GM19023 (cell line): Measurements from ENCODE around the gene GATB.
"Not testable (repeated sequence)": the region's sequence is repeated elsewhere in the genome, so short reads cannot be mapped to it uniquely, and the experiment has no call there.

Experiments used
- ATAC-seq: cut with Tn5 transposase; IDR thresholded peaks from one replicate; pipeline ENCODE4 v1.9.1; 2021; ENCODE audit warnings: mild to moderate bottlenecking, moderate library complexity; ENCODE audit not compliant: unreplicated experiment

Gene GATB

GRCh38 chr4:151736852-151737251 lies 24.0 kb downstream of the GATB start:
- ATAC-seq = not testable (repeated sequence)

- ATAC-seq = no peak
Measured at GRCh38 chr4:151736361-151736760, 24.4 kb downstream of the GATB start.

GRCh38 chr4:151731670-151732069 lies 29.1 kb downstream of the GATB start:
- ATAC-seq = not testable (repeated sequence)

GRCh38 chr4:151729731-151730559 lies 30.9 kb downstream of the GATB start:
- no peak for ATAC-seq

DNA sequence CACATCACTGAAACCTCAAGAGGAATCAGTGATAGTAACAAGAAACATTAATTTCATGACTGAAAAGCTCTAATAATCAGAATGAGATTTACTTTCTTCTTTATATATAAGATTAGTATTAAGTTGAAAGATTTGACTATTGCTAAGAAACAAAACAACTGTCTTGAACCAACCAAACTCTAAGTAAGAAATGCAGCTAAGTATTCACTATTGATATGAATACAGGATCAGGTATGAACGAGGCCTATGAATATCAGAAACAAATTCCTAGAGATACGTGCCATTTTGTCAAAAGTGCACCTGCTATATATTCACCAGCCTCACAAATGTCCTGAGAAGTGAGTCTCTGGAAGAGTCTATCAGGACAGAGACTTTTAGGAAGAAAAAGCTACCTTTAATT lies 32.1 kb downstream of the GATB start:
- no peak for ATAC-seq

GRCh38 chr4:151728006-151728405 lies 32.8 kb downstream of the GATB start:
- no peak for ATAC-seq

GRCh38 chr4:151727365-151727764 lies 33.4 kb downstream of the GATB start:
- no peak for ATAC-seq

- no peak for ATAC-seq
Measured at GRCh38 chr4:151725087-151725486, 35.7 kb downstream of the GATB start.

DNA sequence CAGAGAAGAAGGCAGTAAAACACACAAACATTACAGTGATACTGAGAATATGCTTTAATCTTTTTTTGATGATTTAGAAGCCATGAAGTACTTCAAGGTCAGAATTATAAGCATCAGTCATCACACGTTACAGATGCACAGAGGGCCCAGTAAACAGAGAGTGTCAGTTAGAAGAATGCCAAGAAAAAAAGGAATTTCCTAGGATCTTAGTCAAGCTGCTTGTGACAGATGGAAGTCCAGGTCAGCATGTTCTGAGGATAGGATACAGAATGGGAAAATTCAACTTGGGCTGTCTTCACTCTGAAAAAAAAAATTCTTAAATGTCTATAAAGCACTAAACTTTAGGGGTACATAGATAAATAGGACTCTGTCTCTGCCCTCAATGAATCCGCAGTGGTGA lies 38.9 kb downstream of the GATB start:
- no peak for ATAC-seq

DNA sequence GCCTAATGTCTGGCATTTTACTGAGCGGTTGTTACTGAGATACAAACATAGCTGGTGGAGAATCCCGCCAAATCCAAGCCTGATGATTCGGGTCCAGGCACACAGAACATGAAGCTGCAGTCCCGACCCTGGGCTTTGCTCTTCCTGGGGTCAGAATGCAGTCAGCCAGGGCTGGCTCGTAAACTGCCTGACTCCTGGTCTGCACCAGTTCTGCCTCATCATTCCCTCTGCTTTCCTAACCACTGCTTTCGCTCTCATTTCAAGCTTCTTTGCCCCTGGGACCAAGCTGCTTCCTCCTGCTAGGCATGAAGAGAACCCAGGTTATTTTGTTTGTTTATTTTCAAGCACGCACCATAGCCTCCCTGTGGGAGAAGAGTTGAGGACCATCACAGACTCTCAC lies 39.3 kb downstream of the GATB start:
- no peak for ATAC-seq

DNA sequence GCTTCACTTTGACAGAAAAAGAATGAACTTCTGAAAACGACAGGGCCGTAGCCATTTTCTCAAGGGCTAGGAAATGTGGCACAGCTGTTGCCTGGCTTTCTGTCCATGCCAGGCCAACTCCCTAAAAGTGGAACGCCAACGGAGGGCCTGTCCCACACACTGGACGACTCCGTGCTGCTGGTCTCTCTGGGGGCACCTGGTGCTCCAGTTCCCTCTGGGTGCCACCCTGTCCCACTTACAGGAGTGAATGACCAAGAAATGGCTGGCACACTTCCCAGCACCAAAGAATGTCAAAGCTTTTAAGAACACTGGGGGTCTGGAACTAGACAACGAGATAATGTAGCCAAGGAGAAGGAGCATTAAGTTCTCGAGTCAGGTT lies 40.9 kb downstream of the GATB start:
- ATAC-seq = no peak

GRCh38 chr4:151718984-151719955 lies 41.5 kb downstream of the GATB start:
- no peak for ATAC-seq

- no peak for ATAC-seq
Measured at GRCh38 chr4:151717909-151718628, 42.7 kb downstream of the GATB start.

- no peak for ATAC-seq
Measured at GRCh38 chr4:151717314-151717713, 43.5 kb downstream of the GATB start.

DNA sequence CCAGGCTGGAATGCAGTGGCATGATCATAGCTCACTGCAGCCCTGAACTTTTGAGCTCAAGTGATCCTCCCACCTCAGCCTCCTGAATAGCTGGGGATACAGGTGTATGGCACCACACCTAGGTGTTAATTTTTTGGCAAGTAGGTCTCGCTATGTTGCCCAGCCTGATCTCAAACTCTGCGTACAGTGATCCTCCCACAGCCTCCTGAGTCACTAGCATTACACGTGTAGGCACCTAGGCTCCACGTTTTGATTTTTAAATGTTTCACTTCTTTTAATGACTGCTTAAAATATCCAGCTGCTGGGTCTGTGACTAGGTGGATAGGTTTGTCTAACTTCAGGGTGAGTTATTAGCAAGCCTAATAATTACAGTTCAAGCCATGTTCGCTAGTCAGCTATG lies 44.5 kb downstream of the GATB start:
- ATAC-seq = no peak

DNA sequence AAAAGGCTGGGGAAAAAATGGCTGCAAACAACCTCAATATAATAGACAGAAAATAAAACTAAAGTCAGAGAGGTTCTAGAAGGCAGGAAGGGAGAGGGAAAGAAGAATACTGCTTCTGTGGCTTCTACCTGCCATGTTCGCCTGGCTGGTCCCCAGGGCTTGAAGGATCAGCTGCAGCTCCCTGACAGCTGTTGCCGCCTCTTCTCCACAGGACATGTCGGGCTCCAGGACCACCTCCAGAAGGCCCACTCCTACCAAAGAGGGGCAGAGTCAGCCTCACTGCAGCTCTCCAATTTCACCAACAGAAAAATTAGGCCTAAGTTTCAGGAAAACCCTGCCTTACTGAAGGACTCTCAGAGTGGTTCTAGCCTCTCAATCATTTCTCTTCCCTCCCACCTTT lies 44.9 kb downstream of the GATB start:
- no peak for ATAC-seq

- ATAC-seq = no peak
Measured at GRCh38 chr4:151712777-151713176, 48.0 kb downstream of the GATB start.

- no peak for ATAC-seq
Measured at GRCh38 chr4:151711646-151712045, 49.2 kb downstream of the GATB start.

DNA sequence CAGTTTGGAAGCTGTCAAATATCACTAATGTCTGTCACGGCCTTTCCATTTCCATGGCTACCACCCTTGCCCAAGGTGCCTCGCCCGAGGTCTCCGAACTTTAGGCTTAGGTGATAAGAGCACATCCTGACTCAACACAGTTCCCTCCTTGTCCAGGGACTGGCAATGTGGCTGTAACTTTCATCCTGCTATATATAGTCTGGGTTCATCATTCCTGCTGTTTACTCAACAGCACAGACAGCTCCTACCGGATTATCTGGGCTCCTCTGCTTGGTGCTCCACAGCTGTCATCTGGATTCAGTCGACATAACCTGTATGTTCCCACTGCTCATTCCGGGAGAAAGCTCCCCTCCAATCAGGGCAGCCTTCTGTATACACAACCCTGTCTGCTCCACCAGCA lies 51.2 kb downstream of the GATB start:
- no peak for ATAC-seq

- ATAC-seq = no peak
Measured at GRCh38 chr4:151709071-151709470, 51.7 kb downstream of the GATB start.

DNA sequence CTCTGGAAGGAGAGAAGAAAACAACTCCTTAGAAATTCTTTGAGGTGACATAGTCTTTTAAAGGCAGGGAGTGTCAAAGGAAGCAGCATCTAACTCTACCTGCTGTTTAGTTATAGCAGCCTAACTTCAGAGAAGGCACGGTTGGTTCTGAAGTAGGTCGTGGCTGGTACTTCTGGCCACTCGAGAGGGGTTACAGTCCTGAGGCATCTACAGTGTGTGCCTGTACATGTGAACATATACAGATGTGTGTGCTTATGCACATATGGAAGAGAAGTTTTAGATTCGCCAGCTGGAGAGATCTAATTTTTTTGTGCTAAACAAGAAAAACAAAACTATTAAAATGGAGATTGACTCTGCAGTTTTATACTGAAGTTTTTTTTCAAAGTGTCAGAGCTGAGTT lies 52.7 kb downstream of the GATB start:
- ATAC-seq = no peak
